CD14-positive monocyte (primary cell): Measurements from ENCODE around the gene CPD. TPM values are rescaled to one million over a fixed set of nuclear protein-coding genes. Genes with fewer than 3 reads are reported as not detected.

Source experiments
- DNase-seq, 3 donors: peaks; one replicate each; pipeline ENCODE4 v3.0.0-alpha.2; 2011 to 2022
- H2AFZ ChIP-seq: 2 replicates; pipeline ENCODE4 v1.6.0; 2012; ENCODE audit warnings: mild to moderate bottlenecking, low read depth, low read length, inconsistent platforms; ENCODE audit not compliant: insufficient read depth, poor library complexity, severe bottlenecking
- H3K27ac ChIP-seq, 2 donors: 1 replicate in 1 of 2; 2 replicates in 1 of 2; pipeline ENCODE4 v1.5.1; 2012 to 2013; ENCODE audit warnings: low read length in 2 of 2, control low read depth in 1 of 2, inconsistent platforms in 1 of 2, low read depth in 1 of 2, mild to moderate bottlenecking in 1 of 2
- H3K27me3 ChIP-seq, 2 donors: one replicate each; pipeline versions ENCODE4 v1.6.0 to v1.6.1; 2011 to 2013; ENCODE audit warnings: low read length in 2 of 2; ENCODE audit not compliant: control insufficient read depth in 2 of 2, insufficient read depth in 2 of 2
- H3K36me3 ChIP-seq, 2 donors: replicated peaks in 1 of 2; 1 replicate in 1 of 2; 2 replicates in 1 of 2; pipeline versions ENCODE4 v1.5.1 to v1.6.1; 2012 to 2013; ENCODE audit warnings: low read length in 2 of 2, control low read depth in 1 of 2, inconsistent platforms in 1 of 2, mild to moderate bottlenecking in 1 of 2; ENCODE audit not compliant: insufficient read depth in 2 of 2, control insufficient read depth in 1 of 2
- H3K4me1 ChIP-seq, 2 donors: 1 replicate in 1 of 2; 2 replicates in 1 of 2; pipeline versions ENCODE4 v1.5.1 to v1.6.1; 2012 to 2013; ENCODE audit warnings: low read length in 2 of 2, control low read depth in 1 of 2, inconsistent platforms in 1 of 2, mild to moderate bottlenecking in 1 of 2, moderate library complexity in 1 of 2; ENCODE audit not compliant: insufficient read depth in 2 of 2, control insufficient read depth in 1 of 2
- H3K4me2 ChIP-seq: replicated peaks from 2 replicates; pipeline ENCODE3; 2012; ENCODE audit warnings: low read length, moderate library complexity, mild to moderate bottlenecking; ENCODE audit not compliant: poor library complexity, severe bottlenecking; ENCODE audit errors: extremely low read depth
- H3K4me3 ChIP-seq, 3 experiments: fragments of 200-600 bp in 1 of 3; sonication (generic) in 1 of 3; replicated peaks in 1 of 3; 1 replicate in 2 of 3; 2 replicates in 1 of 3; pipeline ENCODE4 v1.5.1; 2011 to 2013; ENCODE audit warnings: low read length in 3 of 3, mild to moderate bottlenecking in 3 of 3, control low read depth in 2 of 3, low read depth in 2 of 3, inconsistent platforms in 1 of 3, moderate library complexity in 1 of 3
- H3K79me2 ChIP-seq: 2 replicates; pipeline ENCODE4 v1.6.0; 2012; ENCODE audit warnings: mild to moderate bottlenecking, control low read depth, inconsistent platforms, low read length, moderate library complexity; ENCODE audit not compliant: insufficient read depth
- H3K9ac ChIP-seq: 2 replicates; pipeline ENCODE4 v1.6.0; 2017; ENCODE audit warnings: low read length, mild to moderate bottlenecking; ENCODE audit not compliant: insufficient read depth, poor library complexity, severe bottlenecking
- H3K9me3 ChIP-seq, 2 donors: replicated peaks in 1 of 2; 1 replicate in 1 of 2; 2 replicates in 1 of 2; pipeline versions ENCODE4 v1.5.1 to v1.6.1; 2012 to 2013; ENCODE audit warnings: low read length in 2 of 2, control low read depth in 1 of 2; ENCODE audit not compliant: control insufficient read depth in 1 of 2, insufficient read depth in 1 of 2
- H4K20me1 ChIP-seq: 2 replicates; pipeline ENCODE4 v1.6.0; 2012; ENCODE audit warnings: mild to moderate bottlenecking, low read length, control low read depth, moderate library complexity; ENCODE audit not compliant: insufficient read depth
- H3K27ac Mint-ChIP-seq, 7 donors: one replicate each; pipeline ENCODE4 v1.8.0; 2020; ENCODE audit warnings: mild to moderate bottlenecking in 7 of 7, mixed read lengths in 7 of 7, moderate library complexity in 6 of 7, inconsistent platforms in 2 of 7
- H3K27me3 Mint-ChIP-seq, 3 donors: one replicate each; pipeline ENCODE4 v1.8.0; 2021 to 2022; ENCODE audit warnings: low read depth in 3 of 3, mild to moderate bottlenecking in 3 of 3, mixed read lengths in 3 of 3, moderate library complexity in 3 of 3, inconsistent platforms in 1 of 3
- H3K36me3 Mint-ChIP-seq, 2 donors: one replicate each; pipeline ENCODE4 v1.8.0; 2020; ENCODE audit warnings: mixed read lengths in 2 of 2, inconsistent platforms in 1 of 2, mild to moderate bottlenecking in 1 of 2
- H3K4me1 Mint-ChIP-seq: one replicate; pipeline ENCODE4 v1.8.0; 2020; ENCODE audit warnings: mild to moderate bottlenecking, mixed read lengths
- H3K4me3 Mint-ChIP-seq, 2 donors: one replicate each; pipeline ENCODE4 v1.8.0; 2020; ENCODE audit warnings: mild to moderate bottlenecking in 2 of 2, mixed read lengths in 2 of 2, moderate library complexity in 1 of 2
- H3K9me3 Mint-ChIP-seq, 7 donors: one replicate each; pipeline ENCODE4 v1.8.0; 2020 to 2022; ENCODE audit warnings: mixed read lengths in 7 of 7, mild to moderate bottlenecking in 6 of 7, moderate library complexity in 6 of 7, inconsistent platforms in 2 of 7
- WGBS: methylation state at CpG from one replicate; pipeline ENCODE4 v1.1.5; 2013; ENCODE audit warnings: missing lambda C conversion rate; ENCODE audit not compliant: insufficient coverage; 5-methylcytosine and 5-hydroxymethylcytosine counted together
- intact Hi-C, 2 donors: fragments of 100-400 bp; cut with micrococcal nuclease; formaldehyde crosslinking; loops; one replicate each; pipeline versions ENCODE4 v1.15.0 to v1.15.1; 2023
- polyA plus RNA-seq, 3 donors: library from polyadenylated mRNA; depleted of rRNA in 1 of 3; unstranded in 2 of 3; stranded (reverse) in 1 of 3; fragments of 300-500 nt in 2 of 3; fragments of >200 nt in 1 of 3; fragmentation: Illumina TruSeq in 2 of 3; gene quantifications; 1 replicate in 2 of 3; 2 replicates in 1 of 3; pipeline ENCODE4 v1.2.3, GENCODE V29; 2012 to 2021
- TF ChIP-seq, protein P1 (sequence below): fragments of 200-600 bp; IDR thresholded peaks from one replicate; pipeline ENCODE4 v1.8.0; 2022; ENCODE audit warnings: antibody characterized with exemption, mild to moderate bottlenecking

The CPD gene
- polyA plus RNA-seq, 3 donors = 9.2 to 47.0 (median 32.2) TPM

- Mint-ChIP-seq H3K4me1 (peaks cover 3% of the 10 kb centered on the region), H3K36me3 (peaks cover 52 to 72% of the 10 kb centered on the region in 2 donors), H3K9me3 (no peaks in the 10 kb centered on the region), H3K27me3 (no peaks in the 10 kb centered on the region), H3K27ac (peak overlapping the region in 1 of 7 donors; percentile 45), H3K4me3 (no peak overlapping the region)
- TF ChIP-seq, protein P1, sequence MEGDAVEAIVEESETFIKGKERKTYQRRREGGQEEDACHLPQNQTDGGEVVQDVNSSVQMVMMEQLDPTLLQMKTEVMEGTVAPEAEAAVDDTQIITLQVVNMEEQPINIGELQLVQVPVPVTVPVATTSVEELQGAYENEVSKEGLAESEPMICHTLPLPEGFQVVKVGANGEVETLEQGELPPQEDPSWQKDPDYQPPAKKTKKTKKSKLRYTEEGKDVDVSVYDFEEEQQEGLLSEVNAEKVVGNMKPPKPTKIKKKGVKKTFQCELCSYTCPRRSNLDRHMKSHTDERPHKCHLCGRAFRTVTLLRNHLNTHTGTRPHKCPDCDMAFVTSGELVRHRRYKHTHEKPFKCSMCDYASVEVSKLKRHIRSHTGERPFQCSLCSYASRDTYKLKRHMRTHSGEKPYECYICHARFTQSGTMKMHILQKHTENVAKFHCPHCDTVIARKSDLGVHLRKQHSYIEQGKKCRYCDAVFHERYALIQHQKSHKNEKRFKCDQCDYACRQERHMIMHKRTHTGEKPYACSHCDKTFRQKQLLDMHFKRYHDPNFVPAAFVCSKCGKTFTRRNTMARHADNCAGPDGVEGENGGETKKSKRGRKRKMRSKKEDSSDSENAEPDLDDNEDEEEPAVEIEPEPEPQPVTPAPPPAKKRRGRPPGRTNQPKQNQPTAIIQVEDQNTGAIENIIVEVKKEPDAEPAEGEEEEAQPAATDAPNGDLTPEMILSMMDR = no peak
- no peak for DNase-seq
- 100% methylated on average over 3 of the region's 3 CpGs for WGBS
- H3K9me3 ChIP-seq = no peaks in the 10 kb centered on the region
- no peaks in the 10 kb centered on the region for H3K4me1 ChIP-seq
- H3K79me2 ChIP-seq = no peaks in the 10 kb centered on the region
- intact Hi-C loops = no loop called here
- no peak overlapping the region for H3K9ac ChIP-seq
- H3K27ac ChIP-seq = no peak overlapping the region
- no peak overlapping the region for H2AFZ ChIP-seq
- H3K4me2 ChIP-seq = no peak overlapping the region
- peaks cover 12% of the 10 kb centered on the region for H4K20me1 ChIP-seq
- H3K4me3 ChIP-seq = no peak overlapping the region
- H3K36me3 ChIP-seq = peaks cover 57 to 96% of the 10 kb centered on the region in 2 donors
- H3K27me3 ChIP-seq = no peaks in the 10 kb centered on the region
Observed at GRCh38 chr17:30514895-30515596, 136.3 kb downstream of the CPD start.

- Histone ChIP-seq H3K4me2 (no peak overlapping the region), H2AFZ (no peak overlapping the region), H3K27me3 (no peaks in the 10 kb centered on the region), H4K20me1 (peaks cover 12% of the 10 kb centered on the region), H3K36me3 (peaks cover 73 to 97% of the 10 kb centered on the region in 2 donors), H3K79me2 (no peaks in the 10 kb centered on the region), H3K9me3 (no peaks in the 10 kb centered on the region), H3K4me3 (no peak overlapping the region), H3K4me1 (no peaks in the 10 kb centered on the region), H3K9ac (no peak overlapping the region), H3K27ac (no peak overlapping the region)
- Mint-ChIP-seq H3K4me3 (no peak overlapping the region), H3K36me3 (peaks cover 74 to 87% of the 10 kb centered on the region in 2 donors), H3K27me3 (peaks cover 0 to 1% (median 0%) of the 10 kb centered on the region in 3 donors), H3K9me3 (peaks cover 0 to 4% (median 2%) of the 10 kb centered on the region in 7 donors), H3K4me1 (peaks cover 3% of the 10 kb centered on the region), H3K27ac (peak overlapping the region in 2 of 7 donors; percentile 11 to 58)
- WGBS = 100% methylated on average over 1 of the region's 1 CpG
- DNase-seq = no peak
- intact Hi-C loops = no loop called here
- TF ChIP-seq, protein P1 = no peak
Observed at GRCh38 chr17:30517786-30518185, 139.1 kb downstream of the CPD start.
